Measurements from ENCODE around the gene EEFSEC.

Gene EEFSEC, protein sequence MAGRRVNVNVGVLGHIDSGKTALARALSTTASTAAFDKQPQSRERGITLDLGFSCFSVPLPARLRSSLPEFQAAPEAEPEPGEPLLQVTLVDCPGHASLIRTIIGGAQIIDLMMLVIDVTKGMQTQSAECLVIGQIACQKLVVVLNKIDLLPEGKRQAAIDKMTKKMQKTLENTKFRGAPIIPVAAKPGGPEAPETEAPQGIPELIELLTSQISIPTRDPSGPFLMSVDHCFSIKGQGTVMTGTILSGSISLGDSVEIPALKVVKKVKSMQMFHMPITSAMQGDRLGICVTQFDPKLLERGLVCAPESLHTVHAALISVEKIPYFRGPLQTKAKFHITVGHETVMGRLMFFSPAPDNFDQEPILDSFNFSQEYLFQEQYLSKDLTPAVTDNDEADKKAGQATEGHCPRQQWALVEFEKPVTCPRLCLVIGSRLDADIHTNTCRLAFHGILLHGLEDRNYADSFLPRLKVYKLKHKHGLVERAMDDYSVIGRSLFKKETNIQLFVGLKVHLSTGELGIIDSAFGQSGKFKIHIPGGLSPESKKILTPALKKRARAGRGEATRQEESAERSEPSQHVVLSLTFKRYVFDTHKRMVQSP

GRCh38 chr3:128153156-128154041, at the start of gene EEFSEC:
TSS of gene EEFSEC (plus strand) at chr3:128153481. CDS start at chr3:128153508, 27 bp downstream.
- in situ Hi-C loops (cut with MboI; ENCODE audit: low sequenced_read_pairs), result no loop called here

- in situ Hi-C loops (cut with MboI; ENCODE audit: low sequenced_read_pairs), result no loop called here
Measured at GRCh38 chr3:128107834-128108233, 45.4 kb upstream of the EEFSEC start.

GRCh38 chr3:128111147-128111546, 42.1 kb upstream of the EEFSEC start:
- in situ Hi-C loops (cut with MboI; ENCODE audit: low sequenced_read_pairs), result no loop called here

DNA sequence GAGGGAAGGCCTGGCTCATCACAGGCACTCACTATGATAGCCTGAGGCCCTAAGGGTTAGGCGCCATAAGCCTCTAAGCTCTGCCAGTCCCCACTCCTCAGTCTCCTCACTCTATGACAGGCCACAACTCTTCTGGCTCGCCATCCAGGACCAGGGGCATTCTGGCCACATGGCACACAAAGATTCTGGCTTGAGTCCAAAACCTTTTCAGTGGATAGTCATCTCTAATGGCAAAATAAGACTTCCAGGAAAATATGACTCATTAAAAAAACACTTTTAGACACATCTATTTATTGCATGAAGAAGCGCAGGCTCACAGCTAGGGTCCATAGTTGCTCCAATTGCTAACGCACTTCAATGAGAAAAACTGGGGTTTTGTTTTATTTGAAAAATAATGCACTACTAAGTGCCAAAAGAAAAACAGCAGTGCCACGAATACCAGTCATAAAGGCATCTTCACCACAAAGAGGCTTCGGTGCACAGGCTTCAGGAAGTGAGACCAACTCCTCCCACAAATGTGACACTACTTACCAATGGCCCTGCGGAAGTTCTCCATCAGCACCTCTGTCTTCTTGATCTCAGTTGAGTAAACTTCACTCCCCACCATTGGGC, 40.8 kb upstream of the EEFSEC start:
- in situ Hi-C loops (cut with MboI; ENCODE audit: low sequenced_read_pairs), result no loop called here

- in situ Hi-C loops (cut with MboI; ENCODE audit: low sequenced_read_pairs), result no loop called here
Measured at GRCh38 chr3:128113817-128114794, 39.2 kb upstream of the EEFSEC start.

GRCh38 chr3:128122013-128122412, 31.3 kb upstream of the EEFSEC start:
- in situ Hi-C loops (cut with MboI; ENCODE audit: low sequenced_read_pairs), result no loop called here

DNA sequence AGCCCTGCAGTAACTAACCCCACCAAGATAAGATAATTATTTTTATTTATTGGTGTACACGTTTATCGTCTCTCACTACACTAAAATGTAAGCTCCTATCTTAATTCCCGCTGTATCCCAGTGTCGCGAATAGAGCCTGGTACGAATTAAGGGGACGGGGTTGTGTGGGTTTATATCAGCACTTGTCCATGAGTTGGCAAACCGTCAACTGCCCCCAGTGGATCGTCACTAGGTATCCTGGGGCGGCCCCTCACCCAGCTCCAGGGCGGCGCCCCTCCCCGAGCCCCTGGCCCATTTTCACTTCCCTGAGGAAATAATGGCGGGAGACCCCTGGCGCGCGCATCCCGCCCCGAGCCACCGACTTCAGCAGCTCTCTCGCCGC, 30.1 kb upstream of the EEFSEC start:
- in situ Hi-C loops (cut with MboI; ENCODE audit: low sequenced_read_pairs), result no loop called here

DNA sequence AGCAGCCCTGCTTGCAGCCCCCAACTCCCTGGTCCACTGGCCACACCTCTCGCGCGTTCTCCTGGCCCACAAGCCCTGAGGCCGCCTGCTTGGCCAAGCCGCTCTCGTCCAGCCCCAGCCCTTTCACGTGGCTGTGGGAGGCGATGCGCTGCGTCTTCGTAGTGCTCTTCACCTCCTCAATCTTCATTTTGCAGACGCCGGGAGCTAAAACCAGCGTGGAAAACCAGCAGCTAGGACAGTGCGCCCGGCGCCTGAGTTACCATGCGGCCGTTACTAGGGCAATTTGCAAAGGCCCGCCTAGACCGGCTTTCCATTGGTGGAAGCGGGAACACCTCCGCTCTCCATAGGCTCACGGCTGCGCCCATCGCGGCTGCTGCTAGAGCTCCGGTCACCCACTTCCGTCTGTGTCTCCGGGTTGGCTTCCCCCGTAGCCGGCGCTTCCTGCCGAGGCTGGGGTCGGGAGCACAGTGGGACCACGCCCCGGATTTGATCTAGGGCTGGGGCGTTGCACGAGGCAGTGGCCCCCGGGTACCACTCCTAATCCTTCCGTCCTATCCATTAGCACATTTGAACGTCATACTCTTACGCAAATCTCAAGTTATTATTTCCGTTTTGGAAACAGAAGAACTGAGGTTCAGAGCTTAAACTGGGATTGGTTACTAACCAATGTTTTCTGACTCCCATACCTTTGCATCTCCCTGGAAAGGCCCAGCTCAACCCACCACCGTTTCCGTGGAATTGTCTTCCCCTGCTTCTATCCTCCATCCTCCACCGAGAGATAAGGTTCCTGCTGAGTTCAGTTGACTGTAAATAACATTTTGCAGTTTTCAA, 29.5 kb upstream of the EEFSEC start, which contains the start of gene RUVBL1:
Gene RUVBL1 (minus strand): TSS at position 275 of the 831 bp plus-strand sequence. CDS start 88 bp downstream, at position 187.
- in situ Hi-C loops (cut with MboI; ENCODE audit: low sequenced_read_pairs), result no loop called here

DNA sequence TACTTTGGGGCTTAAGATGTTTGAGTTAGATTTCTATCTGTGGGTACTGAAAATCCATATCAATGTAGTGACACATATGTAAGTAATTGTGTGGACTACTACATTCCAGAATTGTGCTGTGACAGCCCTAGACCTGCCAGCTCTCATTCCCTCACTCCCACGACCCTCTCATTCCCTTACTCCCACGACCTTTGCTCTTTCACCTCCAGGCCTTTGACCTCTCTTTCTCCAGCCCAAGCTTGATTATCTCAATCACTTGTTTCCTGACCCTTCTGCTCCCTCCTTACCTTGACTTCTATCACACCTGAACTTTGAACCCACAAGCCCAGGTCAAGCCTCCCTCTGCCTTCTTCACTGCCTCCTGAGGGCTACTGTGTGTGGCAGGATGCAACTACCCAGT, 26.0 kb upstream of the EEFSEC start:
- in situ Hi-C loops (cut with MboI; ENCODE audit: low sequenced_read_pairs), result no loop called here

- in situ Hi-C loops (cut with MboI; ENCODE audit: low sequenced_read_pairs), result no loop called here
Measured at GRCh38 chr3:128128251-128128650, 25.0 kb upstream of the EEFSEC start.

GRCh38 chr3:128131897-128132646, 21.2 kb upstream of the EEFSEC start:
- in situ Hi-C loops (cut with MboI; ENCODE audit: low sequenced_read_pairs), result no loop called here

- in situ Hi-C loops (cut with MboI; ENCODE audit: low sequenced_read_pairs), result no loop called here
Measured at GRCh38 chr3:128133273-128133883, 19.9 kb upstream of the EEFSEC start.

DNA sequence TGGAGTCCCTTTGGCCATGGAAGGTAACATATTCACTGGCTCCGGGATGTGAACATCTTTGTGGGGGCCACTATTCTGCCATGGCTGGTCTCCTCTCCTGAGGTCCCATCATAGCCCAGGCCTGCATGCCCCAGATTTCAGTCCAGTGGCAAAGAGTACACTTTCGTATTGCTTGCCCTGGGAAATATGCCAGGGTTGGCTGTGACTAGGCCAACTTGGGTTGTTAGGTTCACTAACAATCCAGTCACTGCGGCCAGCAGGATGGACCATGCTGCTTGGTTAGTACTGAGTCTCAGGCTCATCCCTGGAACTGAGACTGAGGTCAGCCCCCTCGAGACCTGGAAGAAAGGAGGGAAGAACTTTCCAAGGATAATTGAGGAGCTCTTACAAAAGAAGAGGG, 9.8 kb upstream of the EEFSEC start:
- in situ Hi-C loops (cut with MboI; ENCODE audit: low sequenced_read_pairs), result no loop called here

- in situ Hi-C loops (cut with MboI; ENCODE audit: low sequenced_read_pairs), result no loop called here
Measured at GRCh38 chr3:128144512-128145187, 8.6 kb upstream of the EEFSEC start.

- in situ Hi-C loops (cut with MboI; ENCODE audit: low sequenced_read_pairs), result no loop called here
Measured at GRCh38 chr3:128145279-128145678, 8.0 kb upstream of the EEFSEC start.

GRCh38 chr3:128146201-128146600, 7.1 kb upstream of the EEFSEC start:
- in situ Hi-C loops (cut with MboI; ENCODE audit: low sequenced_read_pairs), result no loop called here

- in situ Hi-C loops (cut with MboI; ENCODE audit: low sequenced_read_pairs), result no loop called here
Measured at GRCh38 chr3:128149650-128150049, 3.6 kb upstream of the EEFSEC start.

Data from hTERT RPE-1 (cell line).